Right renal pelvis (tissue), 4 donors: ENCODE data around the gene SSH3. TPM values are rescaled to one million over a fixed set of nuclear protein-coding genes. Genes with fewer than 3 reads are reported as not detected.
A peak's percentile ranks its signal among the peaks of the same experiment; 100 is the strongest.
"Not testable (repeated sequence)": the region's sequence is repeated elsewhere in the genome, so short reads cannot be mapped to it uniquely, and the experiment has no call there.

Source experiments
- DNase-seq, 4 donors: peaks; one replicate each; pipeline ENCODE4 v3.0.0-alpha.2; 2013; ENCODE audit warnings: low read depth in 4 of 4, low spot score in 3 of 4, missing footprints in 1 of 4
- polyA plus RNA-seq, 4 donors: library from polyadenylated mRNA; unstranded; fragments of 120-200 nt; gene quantifications; one replicate each; pipeline ENCODE4 v1.2.1, GENCODE V29; 2013; ENCODE audit not compliant: insufficient read length in 4 of 4

Gene SSH3
- polyA plus RNA-seq, 4 donors: 24.3 to 32.3 (median 24.6) TPM

DNA sequence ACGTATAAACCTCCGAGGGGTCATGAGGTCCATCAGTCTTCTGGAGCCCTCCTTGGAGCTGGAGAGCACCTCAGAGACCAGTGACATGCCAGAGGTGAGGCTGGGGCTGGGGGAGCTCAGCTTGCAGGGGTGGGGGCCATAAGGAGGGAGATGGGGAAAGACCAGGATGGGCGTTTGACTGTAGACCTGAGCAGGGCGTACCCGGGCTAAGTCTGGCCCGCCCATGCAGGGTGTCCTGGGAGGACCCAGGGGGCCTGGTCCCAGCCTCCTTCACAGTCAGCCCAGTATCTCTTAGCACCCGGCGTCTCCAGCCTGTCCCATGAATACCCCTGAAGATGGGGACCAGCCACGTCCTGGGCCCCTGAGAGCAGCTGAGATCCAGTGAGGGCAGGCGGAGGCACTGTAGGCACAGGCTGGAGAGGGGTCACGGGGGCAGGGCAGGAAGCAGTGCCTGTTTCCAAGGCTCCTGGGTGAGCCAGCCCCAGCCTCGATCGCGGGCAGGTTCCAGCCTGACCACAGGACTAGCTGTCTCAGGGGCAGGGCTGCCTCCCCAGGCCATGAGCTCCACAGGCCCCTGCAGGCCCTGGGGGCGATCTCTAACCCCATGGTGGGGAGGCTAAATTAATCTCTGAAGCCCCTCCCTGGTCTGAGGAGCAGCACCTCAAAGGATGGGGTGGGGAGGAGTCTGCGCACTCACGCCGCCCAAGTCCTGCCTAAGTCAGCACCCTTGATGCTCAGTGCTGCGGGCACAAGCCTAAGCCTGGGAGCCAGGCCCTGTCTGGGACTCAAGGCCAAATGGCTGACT, 7.1 kb downstream of the SSH3 start:
- DNase-seq: no peak

DNA sequence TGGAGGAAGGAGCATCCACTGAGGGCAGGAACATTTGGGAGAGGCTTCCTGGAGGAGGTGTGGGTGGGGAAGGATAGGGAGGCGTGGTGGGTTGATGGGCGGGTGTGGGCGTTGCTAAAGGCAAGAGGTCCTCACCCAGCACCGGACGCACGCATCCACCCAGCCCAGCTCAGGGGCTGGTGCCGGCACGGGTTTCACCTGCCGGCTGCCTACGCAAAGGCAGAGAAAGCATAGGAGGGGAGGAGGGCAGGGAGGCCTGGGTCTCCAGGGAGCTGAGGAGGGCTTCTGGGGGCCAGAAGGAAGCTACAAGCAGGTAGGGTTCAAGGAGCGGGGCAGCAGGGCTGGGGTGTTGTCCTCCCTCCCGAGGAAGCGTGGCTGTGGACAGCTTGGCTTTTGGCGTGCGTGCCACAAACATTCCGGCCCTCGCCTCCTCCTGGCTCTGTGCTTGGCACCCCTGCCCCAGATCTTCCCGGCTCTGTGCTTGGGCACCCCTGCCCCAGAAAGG, 7.8 kb downstream of the SSH3 start:
- no peak for DNase-seq

DNA sequence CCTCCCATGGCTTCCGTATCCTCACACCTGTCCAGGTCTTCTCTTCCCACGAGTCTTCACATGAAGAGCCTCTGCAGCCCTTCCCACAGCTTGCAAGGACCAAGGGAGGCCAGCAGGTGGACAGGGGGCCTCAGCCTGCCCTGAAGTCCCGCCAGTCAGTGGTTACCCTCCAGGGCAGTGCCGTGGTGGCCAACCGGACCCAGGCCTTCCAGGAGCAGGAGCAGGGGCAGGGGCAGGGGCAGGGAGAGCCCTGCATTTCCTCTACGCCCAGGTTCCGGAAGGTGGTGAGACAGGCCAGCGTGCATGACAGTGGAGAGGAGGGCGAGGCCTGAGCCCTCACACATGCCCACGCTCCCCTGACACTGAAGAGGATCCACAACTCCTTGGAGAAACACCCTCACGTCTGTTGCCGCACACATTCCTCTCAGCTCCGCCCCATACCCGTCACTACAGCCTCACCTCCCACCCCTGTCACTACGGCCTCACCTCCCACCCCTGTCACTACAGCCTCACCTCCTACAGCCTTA, 8.3 kb downstream of the SSH3 start:
- no peak for DNase-seq

DNA sequence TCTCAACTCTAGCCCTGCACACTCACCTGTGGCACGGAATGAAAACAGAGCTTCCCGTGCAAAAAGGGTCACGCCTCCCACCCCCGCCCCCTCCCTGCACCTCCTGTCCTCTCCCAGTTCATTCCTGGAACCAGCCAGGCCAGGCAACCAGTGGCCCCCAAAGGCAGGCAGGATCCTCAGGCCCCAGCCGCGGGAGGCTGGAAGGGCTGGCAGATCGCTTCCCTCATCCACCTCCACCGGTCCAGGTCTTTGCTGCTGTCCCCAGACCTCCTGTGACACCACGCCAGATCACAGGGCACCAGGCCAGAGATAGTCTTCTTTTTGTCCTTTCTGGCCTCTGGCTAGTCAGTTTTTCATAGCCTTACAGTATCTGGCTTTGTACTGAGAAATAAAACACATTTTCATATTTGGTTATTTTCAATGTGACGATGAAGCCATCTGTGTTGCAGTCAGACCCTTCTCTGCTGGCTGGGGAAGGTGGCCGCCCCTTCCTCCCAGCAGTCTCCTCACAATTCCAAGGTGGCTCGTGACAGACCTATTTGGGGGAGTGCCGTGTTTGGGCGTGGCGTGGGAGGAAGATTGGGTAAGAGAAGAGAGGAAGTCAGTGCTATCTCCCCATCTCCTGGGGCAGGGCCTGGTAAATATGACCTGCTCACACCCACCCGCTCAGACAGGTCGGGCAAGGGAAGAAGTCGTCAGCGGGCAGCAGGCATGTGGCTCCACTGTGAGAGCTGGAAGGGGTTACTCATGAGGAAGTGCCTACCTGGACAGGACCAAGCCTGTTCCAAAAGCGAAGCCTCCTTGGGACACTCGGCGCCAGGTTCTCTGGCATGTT, 9.1 kb downstream of the SSH3 start:
- DNase-seq: no peak

DNA sequence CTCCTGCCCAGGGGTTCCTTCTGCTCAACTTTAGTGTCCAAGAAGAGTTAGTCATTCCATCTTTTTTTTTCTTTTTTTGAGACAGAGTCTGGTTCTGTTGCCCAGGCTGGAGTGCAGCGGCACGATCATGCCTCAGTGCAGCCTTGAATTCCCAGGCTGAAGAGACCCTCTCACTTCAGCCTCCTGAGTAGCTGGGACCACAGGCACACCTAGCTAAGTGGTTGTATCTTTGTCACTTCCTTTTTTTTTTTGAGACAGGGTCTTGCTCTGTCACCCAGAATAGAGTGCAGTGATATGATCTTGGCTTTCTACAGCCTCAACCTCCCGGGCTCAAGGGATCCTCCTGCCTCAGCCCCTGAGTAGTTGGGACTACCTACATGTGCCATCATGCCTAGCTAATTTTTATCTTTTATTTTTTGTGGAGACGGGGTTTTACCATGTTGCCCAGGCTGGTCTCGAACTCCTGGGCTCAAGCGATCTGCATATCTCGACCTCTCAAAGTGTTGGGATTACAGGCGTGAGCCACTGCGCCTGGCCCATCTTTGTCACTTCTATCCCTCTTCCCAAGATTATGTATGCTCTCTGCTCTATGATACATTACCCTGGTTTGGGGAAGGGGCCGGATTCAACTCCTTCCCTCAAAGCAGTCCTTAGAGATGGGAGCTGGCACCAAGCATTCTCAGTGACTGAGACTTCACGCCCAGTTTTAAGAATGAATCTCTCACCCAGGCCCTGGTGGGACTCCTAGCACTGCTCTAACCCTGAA, 10.0 kb downstream of the SSH3 start:
- DNase-seq: no peak

DNA sequence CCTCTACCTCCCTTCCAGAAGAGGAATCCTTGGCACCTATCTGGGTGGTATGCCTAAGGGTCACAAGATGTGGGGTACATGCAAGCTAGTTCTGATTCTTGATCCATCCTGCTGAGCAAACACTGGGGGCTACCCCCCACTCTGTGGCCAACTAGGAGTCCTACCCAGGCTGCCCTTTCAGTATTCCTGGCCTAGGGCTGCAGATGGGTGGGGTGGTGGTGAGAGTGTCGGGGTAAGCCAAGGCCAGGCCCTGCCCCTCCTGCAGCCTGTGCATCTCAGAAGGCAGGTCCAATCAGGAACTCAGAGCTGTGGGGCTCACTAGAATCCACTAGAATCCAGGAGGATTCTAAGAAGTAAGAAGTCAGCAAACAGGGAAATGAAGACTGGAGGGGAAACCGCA, 10.9 kb downstream of the SSH3 start:
- DNase-seq: no peak

DNA sequence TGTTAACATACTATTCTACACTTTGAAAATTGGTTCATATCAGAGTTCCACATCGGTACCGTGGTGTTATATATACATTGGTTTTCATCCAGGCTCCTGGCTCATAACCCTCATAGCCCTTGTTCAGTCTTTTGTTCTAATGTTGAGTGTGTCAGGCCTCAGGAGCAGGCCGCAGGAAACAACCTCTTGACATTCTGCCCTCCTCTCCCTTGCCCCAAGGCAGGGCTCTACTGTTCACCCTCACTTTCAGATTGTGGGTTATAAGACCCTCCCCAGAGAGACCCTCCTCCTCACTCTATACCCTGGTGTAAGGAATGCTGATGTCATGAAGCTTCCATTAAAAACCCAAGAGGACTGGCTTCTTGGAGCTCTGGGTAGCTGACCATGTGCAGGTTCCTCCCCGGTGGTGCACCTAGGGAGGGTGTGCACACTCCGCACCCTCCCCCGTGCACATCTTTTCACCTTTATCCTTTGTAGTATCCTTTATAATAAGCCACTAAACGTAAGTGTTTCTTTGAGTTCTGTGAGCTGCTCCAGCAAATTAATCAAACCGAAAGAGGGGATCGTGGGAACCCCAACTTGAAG, 12.1 kb downstream of the SSH3 start:
- no peak for DNase-seq

DNA sequence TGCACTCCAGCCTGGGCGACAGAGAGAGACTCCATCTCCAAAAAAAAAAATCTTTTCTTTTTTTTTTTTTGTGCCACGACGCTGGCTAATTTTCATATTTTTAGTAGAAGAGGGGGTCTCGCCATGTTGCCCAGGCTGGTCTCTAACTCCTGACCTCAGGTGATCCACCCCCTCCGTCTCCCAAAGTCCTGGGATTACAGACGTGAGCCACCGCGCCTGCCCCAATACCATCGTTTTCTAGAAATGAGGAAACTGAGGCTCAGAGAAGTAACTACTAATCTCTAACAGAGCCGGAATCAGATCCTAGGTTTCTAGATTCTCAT, 13.5 kb downstream of the SSH3 start:
- no peak for DNase-seq

DNA sequence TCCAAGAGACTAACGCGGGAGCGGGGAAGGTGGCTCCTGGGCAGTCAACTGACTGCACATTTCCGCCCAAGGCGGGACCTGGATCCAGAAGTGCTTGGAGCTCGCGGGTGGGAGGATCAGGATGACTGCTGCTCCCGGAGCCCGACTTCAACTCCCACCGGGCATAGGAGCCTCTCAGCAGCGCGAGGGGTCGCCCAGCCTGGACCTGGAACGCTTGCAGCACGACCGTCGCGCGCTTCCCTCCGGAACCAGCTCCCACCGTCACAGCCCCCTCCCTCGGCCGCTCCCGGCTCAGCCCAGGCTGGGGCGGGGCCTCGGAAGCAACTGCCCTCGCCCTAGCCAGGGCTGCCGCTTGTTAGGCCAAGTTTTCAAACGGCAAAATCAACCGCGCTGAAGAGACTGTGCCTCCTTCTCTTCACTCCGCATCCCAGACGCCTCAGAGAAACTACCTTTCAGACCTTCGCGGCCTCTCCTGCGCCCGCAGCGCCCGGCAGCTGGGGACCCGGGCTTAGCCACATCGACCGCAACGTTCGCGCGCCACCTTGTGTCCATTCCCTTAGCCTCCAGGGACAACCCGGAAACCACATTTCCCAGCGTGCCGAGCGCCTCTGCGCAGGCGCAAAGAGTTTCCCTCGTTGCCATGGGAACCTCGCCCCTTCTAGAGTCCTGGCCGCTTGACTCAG, 14.0 kb downstream of the SSH3 start:
- DNase-seq: peak; percentile 96 to 98 (median 97)

GRCh38 chr11:67317888-67318555, 14.7 kb downstream of the SSH3 start:
- DNase-seq: no peak

DNA sequence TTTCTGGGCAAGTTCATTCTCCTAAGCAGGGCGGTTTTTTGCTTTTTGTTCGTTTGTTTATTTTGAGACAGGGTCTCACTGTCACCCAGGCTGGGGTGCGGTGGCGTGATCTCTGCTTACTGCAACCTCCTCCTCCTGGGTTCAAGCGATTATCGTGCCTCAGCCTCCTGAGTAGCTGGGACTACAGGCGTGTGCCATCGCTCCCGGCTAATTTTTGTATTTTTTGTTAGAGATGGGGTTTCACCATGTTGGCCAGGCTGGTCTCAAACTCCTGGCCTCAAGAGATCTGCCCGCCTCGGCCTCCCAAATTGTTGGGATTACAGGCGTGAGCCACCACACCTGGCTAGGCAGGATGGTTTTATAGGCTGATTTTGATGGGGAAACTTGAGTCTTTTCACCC, 15.5 kb downstream of the SSH3 start:
- DNase-seq: not testable (repeated sequence)

DNA sequence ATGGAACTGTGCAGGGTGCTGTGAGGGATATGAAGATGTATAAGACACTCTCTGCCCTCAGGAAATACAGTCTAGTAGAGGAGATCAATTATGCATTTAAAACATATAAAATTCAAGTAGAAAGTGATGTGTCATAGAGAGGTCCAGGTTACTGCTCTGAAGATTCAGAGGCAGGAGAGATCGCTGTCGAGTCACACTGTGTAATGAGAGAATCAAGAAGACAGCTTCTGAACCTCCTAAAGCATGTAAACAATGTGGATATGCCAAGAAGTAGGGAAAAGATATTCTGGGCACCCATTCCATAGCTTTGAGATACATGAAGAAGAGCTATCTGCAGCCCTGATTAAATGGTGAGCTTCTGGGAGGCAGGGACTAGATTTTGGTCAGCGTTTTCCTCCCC, 16.7 kb downstream of the SSH3 start:
- no peak for DNase-seq

GRCh38 chr11:67320691-67321090, 17.4 kb downstream of the SSH3 start:
- DNase-seq: no peak

DNA sequence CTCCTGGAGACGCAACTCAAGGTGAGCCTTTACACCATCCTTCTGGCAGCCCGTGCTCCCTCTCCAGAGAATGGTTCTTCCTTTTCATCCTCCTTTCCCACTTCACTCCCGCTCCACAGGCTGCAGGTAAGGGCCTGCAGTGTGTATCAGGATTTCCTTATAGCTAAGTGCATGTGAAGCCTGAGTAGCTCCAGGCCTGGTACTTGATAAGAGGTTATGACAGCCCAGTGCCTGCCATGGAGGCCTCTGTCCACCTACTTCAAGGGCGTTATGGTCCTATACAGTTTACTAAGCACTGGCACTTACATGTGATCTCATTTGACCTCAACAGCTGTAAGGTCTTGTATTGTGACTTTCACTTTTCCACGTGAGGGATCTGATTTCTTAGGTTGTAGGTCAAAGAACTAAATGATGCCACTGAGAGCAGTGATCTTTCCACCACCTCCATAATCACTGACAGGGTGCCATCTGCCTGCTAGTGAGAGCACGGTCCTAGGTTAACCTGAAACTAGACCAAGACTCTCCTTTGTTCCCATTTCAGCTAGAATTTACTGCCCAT, 18.1 kb downstream of the SSH3 start:
- DNase-seq: no peak

DNA sequence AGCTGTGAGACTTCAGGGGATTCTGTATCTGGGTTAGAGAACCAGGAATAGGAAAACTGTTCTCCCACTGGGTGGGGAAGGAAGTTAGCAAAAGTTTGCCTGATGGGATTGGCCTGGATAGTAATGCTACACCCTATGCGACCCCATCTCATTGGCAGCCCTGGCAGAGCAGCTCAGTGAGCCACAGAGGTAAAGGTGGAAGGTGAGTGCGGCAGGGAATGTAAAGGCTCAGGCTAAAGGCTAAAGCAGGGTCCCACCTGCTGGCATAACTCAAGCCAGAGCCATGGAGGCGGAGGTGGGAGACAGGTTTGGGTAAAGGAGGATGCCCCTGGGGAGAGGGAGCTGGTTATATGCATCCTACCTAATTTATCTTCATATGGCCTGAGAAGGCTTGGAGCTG, 18.7 kb downstream of the SSH3 start:
- DNase-seq: no peak

- no peak for DNase-seq
Observed at GRCh38 chr11:67323526-67323925, 20.2 kb downstream of the SSH3 start.

GRCh38 chr11:67332081-67332691, 28.9 kb downstream of the SSH3 start:
- DNase-seq: no peak

DNA sequence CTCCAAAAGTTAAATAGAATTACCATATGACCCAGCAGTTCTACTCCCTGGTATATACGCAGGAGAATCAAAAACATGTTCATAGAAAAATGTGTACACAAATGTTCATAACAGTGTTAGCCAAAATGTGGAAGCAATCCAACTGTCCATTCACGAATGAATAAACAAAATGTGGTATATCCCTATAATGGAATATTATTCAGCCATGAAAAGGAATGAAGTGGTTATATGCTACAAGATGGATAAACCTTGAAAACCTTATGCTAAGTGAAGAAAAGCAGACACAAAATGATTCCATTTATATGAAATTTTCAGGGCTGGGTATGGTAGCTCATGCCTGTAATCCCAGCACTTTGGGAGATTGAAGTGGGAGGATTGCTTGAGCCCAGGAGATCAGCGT, 33.9 kb downstream of the SSH3 start:
- no peak for DNase-seq

DNA sequence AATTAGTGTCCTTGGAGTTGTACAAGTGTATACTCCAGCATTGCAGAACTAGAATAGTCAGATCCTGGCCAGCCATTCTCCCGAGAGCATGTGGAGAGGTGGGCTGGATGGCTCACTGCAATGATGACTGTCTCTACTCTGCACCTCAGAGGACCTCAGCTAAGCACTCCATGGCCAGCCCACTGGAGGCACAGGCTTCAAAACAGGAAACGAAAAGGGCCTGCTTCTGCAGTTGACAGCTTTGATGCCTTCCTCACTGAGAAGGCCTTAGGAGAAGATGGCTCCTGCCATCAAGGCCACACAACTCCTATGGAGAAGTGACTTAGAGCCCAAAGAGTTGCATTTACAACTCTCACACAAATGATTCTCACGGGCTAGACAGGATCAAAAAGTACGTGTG, 40.9 kb downstream of the SSH3 start:
- no peak for DNase-seq
